Hepatocyte (in vitro differentiated cells): ENCODE measurements around the gene GMNN.

Experiments
- CTCF ChIP-seq: fragments of 200-600 bp; sonication (generic); IDR thresholded peaks from 2 replicates; pipeline ENCODE4 v1.5.1; 2016; ENCODE audit warnings: antibody characterized with exemption, mild to moderate bottlenecking; ENCODE audit not compliant: poor library complexity
- EZH2 ChIP-seq: fragments of 200-600 bp; sonication (generic); IDR thresholded peaks from 2 replicates; pipeline ENCODE4 v1.6.1; 2016; ENCODE audit warnings: antibody characterized with exemption, mild to moderate bottlenecking, borderline replicate concordance
- EZH2phosphoT487 ChIP-seq: fragments of 200-600 bp; sonication (generic); IDR thresholded peaks from one replicate; pipeline ENCODE4 v1.6.1; 2018; ENCODE audit warnings: antibody characterized with exemption, mild to moderate bottlenecking, low read depth, moderate library complexity; ENCODE audit not compliant: unreplicated experiment, severe bottlenecking

- TF ChIP-seq CTCF = no peak
- no peak for TF ChIP-seq EZH2
- TF ChIP-seq EZH2phosphoT487 = no peak
Observed at GRCh38 chr6:24797596-24798216, 23.0 kb downstream of the GMNN start.
